GM12891 (cell line): ENCODE measurements around the gene C4orf46.
A peak's percentile ranks its signal among the peaks of the same experiment; 100 is the strongest.
"Not testable (repeated sequence)": the region's sequence is repeated elsewhere in the genome, so short reads cannot be mapped to it uniquely, and the experiment has no call there.

Experiments
- DNase-seq: peaks from one replicate; pipeline ENCODE4 v3.0.0; 2011; ENCODE audit warnings: low spot score; ENCODE audit not compliant: insufficient read length
- FAIRE-seq: peaks from 2 replicates; lab custom pipeline; 2011; peaks lifted over from hg19 to GRCh38; lab: Jason Lieb, UNC
- PAX5 ChIP-seq: IDR thresholded peaks from 2 replicates; pipeline ENCODE4 v1.6.1; 2011; ENCODE audit warnings: low read length, moderate library complexity, mild to moderate bottlenecking; ENCODE audit not compliant: insufficient read depth, severe bottlenecking
- POLR2A ChIP-seq: IDR thresholded peaks from 2 replicates; pipeline ENCODE4 v1.6.1; 2011; ENCODE audit warnings: low read depth, low read length, control low read depth
- POLR2AphosphoS5 ChIP-seq: IDR thresholded peaks from 2 replicates; pipeline ENCODE4 v1.6.1; 2011; ENCODE audit warnings: low read depth, low read length, control low read depth
- POU2F2 ChIP-seq: IDR thresholded peaks from 2 replicates; pipeline ENCODE4 v1.6.1; 2011; ENCODE audit warnings: low read depth, mild to moderate bottlenecking, control low read depth, low read length, moderate library complexity
- SPI1 ChIP-seq: IDR thresholded peaks from 2 replicates; pipeline ENCODE4 v1.6.1; 2011; ENCODE audit warnings: low read depth, low read length, control low read depth
- TAF1 ChIP-seq: IDR thresholded peaks from 2 replicates; pipeline ENCODE4 v1.6.1; 2011; ENCODE audit warnings: low read depth, low read length, control low read depth

C4orf46 gene

GRCh38 chr4:158671915-158672806 is 474 bp upstream of the C4orf46 start, which contains the start of gene ETFDH:
ETFDH (plus strand) TSS chr4:158672296; CDS start chr4:158672457, 161 bp downstream.
- DNase-seq (peak; percentile 81), FAIRE-seq (peak; percentile 99)
- TF ChIP-seq POU2F2 (peak; percentile 3; the same call in 1 of the 2 replicates), TAF1 (peak; percentile 79), PAX5 (no peak), POLR2AphosphoS5 (no peak), POLR2A (peak; percentile 52; the same call in 1 of the 2 replicates), SPI1 (no peak)

DNA sequence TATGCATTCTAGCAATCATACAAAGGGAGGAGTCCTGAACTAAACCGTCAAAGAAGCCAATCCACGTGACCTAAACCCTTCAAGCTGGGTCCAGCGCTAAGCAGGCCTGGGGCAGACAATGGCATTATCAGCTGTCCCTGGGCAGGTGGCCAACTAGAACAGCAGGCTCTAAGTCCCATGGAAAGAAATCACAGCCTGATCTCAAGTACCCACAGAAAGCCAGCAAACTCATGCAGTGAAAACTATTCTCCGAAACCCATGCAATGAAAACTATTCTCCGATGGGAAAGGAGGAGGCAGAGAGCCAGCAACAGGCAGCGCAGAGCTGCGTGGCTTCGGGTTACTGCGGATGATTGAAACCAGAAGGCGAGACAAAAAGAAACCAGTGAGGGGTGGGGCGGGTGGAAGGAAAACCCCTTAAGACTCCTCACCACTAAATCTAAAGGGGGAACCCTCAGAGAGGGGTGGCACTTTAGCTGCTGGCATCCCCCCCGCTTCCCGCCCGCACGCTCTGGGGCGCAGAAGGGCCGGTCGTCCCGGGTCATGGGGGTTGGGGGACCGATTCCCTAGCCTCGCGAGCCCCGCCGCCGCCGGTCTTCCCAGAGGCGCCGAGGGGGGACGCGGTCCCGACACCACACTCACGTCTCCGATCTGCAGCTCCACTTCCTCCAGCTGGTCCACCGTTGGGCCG is 567 bp downstream of the C4orf46 start:
- peak; percentile 27 for DNase-seq
- TF ChIP-seq PAX5 (no peak), TAF1 (peak; percentile 95), SPI1 (no peak), POLR2AphosphoS5 (peak; percentile 38; the same call in 1 of the 2 replicates), POLR2A (no peak; the same call in 1 of the 2 replicates), POU2F2 (no peak; the same call in 1 of the 2 replicates)
- peak; percentile 67 for FAIRE-seq

DNA sequence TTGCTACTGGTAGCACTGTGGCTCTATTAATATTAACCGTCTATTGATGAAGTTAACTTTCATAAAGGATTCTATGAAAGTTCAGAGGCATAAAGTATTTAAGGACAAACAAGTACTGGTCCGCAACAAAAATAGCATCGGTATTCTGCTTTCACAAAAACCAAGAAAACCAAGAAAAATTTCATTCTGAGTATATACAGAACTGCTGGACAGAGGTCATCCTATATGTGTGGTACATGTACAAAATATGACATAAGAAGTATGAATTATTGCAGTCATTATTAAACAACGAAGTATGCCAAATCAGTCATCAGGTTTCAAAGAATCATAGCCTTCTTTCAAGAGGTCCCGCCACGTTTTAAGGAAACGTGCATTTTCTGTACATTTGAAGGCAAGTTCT is 2.4 kb downstream of the C4orf46 start:
- DNase-seq: no peak
- peak; percentile 57 for FAIRE-seq
- TF ChIP-seq TAF1: no peak
- no peak for TF ChIP-seq PAX5
- TF ChIP-seq SPI1: no peak
- TF ChIP-seq POLR2A: no peak
- TF ChIP-seq POLR2AphosphoS5: no peak
- no peak for TF ChIP-seq POU2F2

DNA sequence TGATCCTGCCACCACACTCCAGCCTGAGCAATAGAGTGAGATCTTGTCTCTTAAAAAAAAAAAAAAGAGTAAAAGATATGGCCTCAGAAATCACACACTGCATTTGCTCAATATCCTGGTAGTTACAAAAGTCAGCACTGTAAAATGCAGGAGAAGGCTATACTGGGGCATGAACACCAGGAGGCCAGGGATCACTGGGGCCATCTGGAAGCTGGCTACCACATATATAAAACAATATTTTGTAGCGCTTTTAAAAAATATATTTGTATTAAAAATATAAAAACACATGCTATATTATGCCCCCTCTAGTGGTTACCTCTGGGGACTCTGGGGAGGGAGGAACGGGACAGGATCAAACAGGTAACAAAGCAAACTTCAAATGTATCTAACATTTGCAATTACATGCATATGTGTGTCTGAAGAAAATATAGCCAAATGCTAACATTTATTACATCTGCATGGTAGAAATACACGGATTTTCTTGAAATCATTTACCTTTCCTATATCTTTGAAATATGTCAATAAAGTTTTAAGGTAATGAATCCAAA is 4.0 kb downstream of the C4orf46 start:
- DNase-seq: peak; percentile 15
- FAIRE-seq: no peak
- no peak for TF ChIP-seq SPI1
- TF ChIP-seq PAX5: no peak
- no peak for TF ChIP-seq POU2F2
- no peak for TF ChIP-seq POLR2AphosphoS5
- TF ChIP-seq TAF1: no peak
- TF ChIP-seq POLR2A: no peak

DNA sequence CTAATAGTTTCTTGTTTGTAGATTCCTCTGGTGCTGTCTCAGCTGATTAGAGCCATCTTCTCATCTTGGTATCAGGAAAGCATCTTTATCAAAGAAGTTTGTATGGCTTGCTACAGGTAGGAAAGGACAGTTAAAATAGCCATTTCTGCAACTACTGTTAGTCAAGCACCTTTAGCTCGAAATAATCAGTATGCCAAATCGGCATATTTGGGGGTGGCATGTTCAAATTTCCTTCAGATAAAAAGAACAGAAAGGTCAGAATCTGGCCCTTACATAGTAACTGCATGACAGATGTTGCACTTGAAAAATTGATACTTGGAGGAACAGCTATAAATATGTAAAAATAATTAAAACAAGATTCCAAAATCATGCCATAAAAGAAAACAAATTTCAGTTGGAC is 4.8 kb downstream of the C4orf46 start:
- no peak for TF ChIP-seq TAF1
- no peak for TF ChIP-seq POLR2AphosphoS5
- no peak for TF ChIP-seq POLR2A
- TF ChIP-seq POU2F2: no peak
- no peak for TF ChIP-seq PAX5
- TF ChIP-seq SPI1: no peak
- FAIRE-seq (no peak), DNase-seq (no peak)

DNA sequence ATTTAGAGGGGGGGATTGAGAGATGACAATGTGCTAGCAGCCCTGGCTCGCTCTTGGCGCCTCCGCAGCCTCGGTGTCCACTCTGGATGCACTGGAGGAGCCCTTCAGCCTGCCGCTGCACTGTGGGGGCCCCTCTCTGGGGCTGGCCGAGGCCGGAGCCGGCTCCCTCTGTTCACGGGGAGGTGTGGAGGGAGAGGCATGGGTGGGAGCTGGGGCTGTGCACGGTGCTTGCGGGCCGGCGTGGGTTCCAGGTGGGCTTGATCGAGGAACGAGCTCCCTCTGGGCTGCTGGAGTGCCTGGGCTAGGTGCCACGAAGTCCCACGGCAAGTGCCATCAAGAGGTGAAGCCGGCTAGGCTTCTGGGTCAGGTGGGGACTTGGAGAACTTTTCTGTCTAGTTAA is 6.9 kb downstream of the C4orf46 start:
- no peak for FAIRE-seq

GRCh38 chr4:158663707-158664625 is 7.7 kb downstream of the C4orf46 start:
- DNase-seq, FAIRE-seq: not testable (repeated sequence)

More for the DNA sequence above, 6.9 kb downstream of the C4orf46 start:
- DNase-seq: no peak
- TF ChIP-seq PAX5 (no peak), SPI1 (no peak), POU2F2 (no peak), POLR2A (no peak), TAF1 (no peak), POLR2AphosphoS5 (no peak)

DNA sequence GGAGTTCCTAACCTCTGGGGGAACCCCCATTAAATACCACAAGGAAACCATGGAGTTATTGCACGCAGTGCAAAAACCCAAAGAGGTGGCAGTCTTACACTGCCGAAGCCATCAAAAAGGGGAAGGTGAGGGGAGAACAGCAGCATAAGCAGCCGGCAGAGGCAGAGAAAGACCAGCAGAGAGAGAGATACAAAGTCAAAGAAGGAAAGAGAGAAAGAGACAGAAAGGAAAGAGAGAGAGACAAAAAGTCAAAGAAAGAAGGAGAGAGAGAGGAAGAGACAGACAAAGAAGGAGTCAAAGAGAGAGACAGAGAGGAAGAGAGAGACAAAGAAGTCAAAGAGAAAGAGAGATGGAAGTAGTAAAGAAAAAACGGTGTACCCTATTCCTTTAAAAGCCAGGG is 8.4 kb downstream of the C4orf46 start:
- not testable (repeated sequence) for FAIRE-seq, DNase-seq

- TF ChIP-seq SPI1 (no peak), PAX5 (no peak), POU2F2 (no peak), POLR2AphosphoS5 (no peak), TAF1 (no peak), POLR2A (no peak)
- DNase-seq: no peak
- no peak for FAIRE-seq
These were observed 14.4 kb downstream of the C4orf46 start for GRCh38 chr4:158657291-158657690.
